Loucy (cell line): ENCODE measurements around the gene TTC21A.

Source experiments
- H2AFZ ChIP-seq: fragments of 200-600 bp; sonication (generic); 2 replicates; pipeline ENCODE4 v1.6.0; 2016; ENCODE audit warnings: antibody characterized with exemption, mild to moderate bottlenecking, low read length, moderate library complexity
- H3F3A ChIP-seq: fragments of 200-600 bp; 2 replicates; pipeline ENCODE4 v1.6.0; 2016; ENCODE audit warnings: antibody characterized with exemption, low read depth, mild to moderate bottlenecking
- H3K27me3 ChIP-seq: fragments of 200-600 bp; sonication (generic); 2 replicates; pipeline ENCODE4 v1.6.1; 2014; ENCODE audit warnings: low read length, mild to moderate bottlenecking; ENCODE audit not compliant: insufficient read depth, poor library complexity, severe bottlenecking
- H3K36me3 ChIP-seq: fragments of 200-600 bp; sonication (generic); 2 replicates; pipeline ENCODE4 v1.6.1; 2016; ENCODE audit warnings: low read length; ENCODE audit not compliant: insufficient read depth
- H3K4me1 ChIP-seq: fragments of 200-600 bp; sonication (generic); 2 replicates; pipeline ENCODE4 v1.5.1; 2014; ENCODE audit warnings: low read length, mild to moderate bottlenecking; ENCODE audit not compliant: insufficient read depth, poor library complexity, severe bottlenecking
- H3K4me2 ChIP-seq: fragments of 200-600 bp; sonication (generic); 2 replicates; pipeline ENCODE4 v1.6.0; 2014; ENCODE audit warnings: antibody characterized with exemption, low read length, low read depth, mild to moderate bottlenecking; ENCODE audit not compliant: poor library complexity, severe bottlenecking
- H3K4me3 ChIP-seq: fragments of 200-600 bp; sonication (generic); 2 replicates; pipeline ENCODE4 v1.5.1; 2014; ENCODE audit warnings: low read length, mild to moderate bottlenecking, mixed read lengths; ENCODE audit not compliant: poor library complexity, severe bottlenecking
- H3K79me2 ChIP-seq: fragments of 200-600 bp; sonication (generic); 2 replicates; pipeline ENCODE4 v1.6.1; 2014; ENCODE audit warnings: low read length; ENCODE audit not compliant: insufficient read depth
- H3K9ac ChIP-seq: fragments of 200-600 bp; sonication (generic); 2 replicates; pipeline ENCODE4 v1.6.0; 2014; ENCODE audit warnings: mild to moderate bottlenecking, low read depth, low read length, moderate library complexity; ENCODE audit not compliant: poor library complexity, severe bottlenecking
- H3K9me2 ChIP-seq: fragments of 200-600 bp; sonication (generic); replicated peaks from 2 replicates; pipeline ENCODE4 v1.6.1; 2016; ENCODE audit warnings: low read depth, low read length, mixed read lengths
- H3K9me3 ChIP-seq: fragments of 200-600 bp; sonication (generic); 2 replicates; pipeline ENCODE4 v1.6.1; 2014; ENCODE audit warnings: mild to moderate bottlenecking, antibody characterized with exemption, low read length, low read depth; ENCODE audit not compliant: insufficient read depth
- H4K20me1 ChIP-seq: fragments of 200-600 bp; sonication (generic); 2 replicates; pipeline ENCODE4 v1.6.0; 2014; ENCODE audit warnings: antibody characterized with exemption, low read length, mild to moderate bottlenecking; ENCODE audit not compliant: insufficient read depth, poor library complexity, severe bottlenecking
- CTCF ChIP-seq: fragments of 200-600 bp; sonication (generic); conservative IDR thresholded peaks from 2 replicates; pipeline ENCODE4 v1.5.1; 2014; ENCODE audit warnings: mild to moderate bottlenecking, antibody characterized with exemption, low read length
- EZH2phosphoT487 ChIP-seq: fragments of 200-600 bp; IDR thresholded peaks from 2 replicates; pipeline ENCODE4 v1.6.1; 2018; ENCODE audit warnings: antibody characterized with exemption, mild to moderate bottlenecking, moderate library complexity, borderline replicate concordance

Gene TTC21A

GRCh38 chr3:39101022-39101689 is 6.3 kb upstream of the TTC21A start:
- Histone ChIP-seq H3K36me3 (peaks cover 48% of the 10 kb centered on the region; the same call in 1 of the 2 replicates), H3K79me2 (peaks cover 19% of the 10 kb centered on the region; the same call in 1 of the 2 replicates), H4K20me1 (peaks cover 15% of the 10 kb centered on the region), H3K4me3 (no peak overlapping the region), H3K4me2 (peak overlapping the region; percentile 88), H3K4me1 (peaks cover 26% of the 10 kb centered on the region), H3K9ac (no peak overlapping the region), H3K9me2 (no peaks in the 10 kb centered on the region), H3K9me3 (no peaks in the 10 kb centered on the region), H3F3A (no peaks in the 10 kb centered on the region), H3K27me3 (no peaks in the 10 kb centered on the region), H2AFZ (no peak overlapping the region)
- TF ChIP-seq EZH2phosphoT487 (no peak), CTCF (peak; percentile 81)

- Histone ChIP-seq H3K4me1 (peaks cover 31% of the 10 kb centered on the region), H3K4me3 (peak overlapping the region; percentile 19), H3K9ac (peak overlapping the region; percentile 48), H3K36me3 (peaks cover 33% of the 10 kb centered on the region; the same call in 1 of the 2 replicates), H2AFZ (no peak overlapping the region), H3F3A (no peaks in the 10 kb centered on the region), H3K27me3 (no peaks in the 10 kb centered on the region), H3K79me2 (peaks cover 29% of the 10 kb centered on the region), H3K9me2 (no peaks in the 10 kb centered on the region), H4K20me1 (peaks cover 20% of the 10 kb centered on the region), H3K4me2 (peak overlapping the region; percentile 88), H3K9me3 (no peaks in the 10 kb centered on the region)
- TF ChIP-seq CTCF (no peak), EZH2phosphoT487 (no peak)
These were observed 4.8 kb upstream of the TTC21A start for GRCh38 chr3:39102504-39103323.

- Histone ChIP-seq H3K79me2 (peaks cover 29% of the 10 kb centered on the region), H3K4me1 (peaks cover 37% of the 10 kb centered on the region), H3K9ac (peak overlapping the region; percentile 48), H3K36me3 (peaks cover 27% of the 10 kb centered on the region; the same call in 1 of the 2 replicates), H3K27me3 (no peaks in the 10 kb centered on the region), H2AFZ (no peak overlapping the region), H3K4me3 (peak overlapping the region; percentile 19), H3F3A (no peaks in the 10 kb centered on the region), H4K20me1 (peaks cover 20% of the 10 kb centered on the region), H3K9me3 (no peaks in the 10 kb centered on the region), H3K4me2 (peak overlapping the region; percentile 88), H3K9me2 (no peaks in the 10 kb centered on the region)
- TF ChIP-seq CTCF (peak; percentile 50), EZH2phosphoT487 (no peak)
These were observed 4.2 kb upstream of the TTC21A start for GRCh38 chr3:39103324-39103693.
